CD14-positive monocyte (primary cell): ENCODE measurements around the gene MRPL47. TPM values are rescaled to one million over a fixed set of nuclear protein-coding genes. Genes with fewer than 3 reads are reported as not detected.

Experiments used
- DNase-seq, 3 donors: peaks; one replicate each; pipeline ENCODE4 v3.0.0-alpha.2; 2011 to 2022
- H2AFZ ChIP-seq: 2 replicates; pipeline ENCODE4 v1.6.0; 2012; ENCODE audit warnings: mild to moderate bottlenecking, low read depth, low read length, inconsistent platforms; ENCODE audit not compliant: insufficient read depth, poor library complexity, severe bottlenecking
- H3K27ac ChIP-seq, 2 donors: 1 replicate in 1 of 2; 2 replicates in 1 of 2; pipeline ENCODE4 v1.5.1; 2012 to 2013; ENCODE audit warnings: low read length in 2 of 2, control low read depth in 1 of 2, inconsistent platforms in 1 of 2, low read depth in 1 of 2, mild to moderate bottlenecking in 1 of 2
- H3K27me3 ChIP-seq, 2 donors: one replicate each; pipeline versions ENCODE4 v1.6.0 to v1.6.1; 2011 to 2013; ENCODE audit warnings: low read length in 2 of 2; ENCODE audit not compliant: control insufficient read depth in 2 of 2, insufficient read depth in 2 of 2
- H3K36me3 ChIP-seq, 2 donors: replicated peaks in 1 of 2; 1 replicate in 1 of 2; 2 replicates in 1 of 2; pipeline versions ENCODE4 v1.5.1 to v1.6.1; 2012 to 2013; ENCODE audit warnings: low read length in 2 of 2, control low read depth in 1 of 2, inconsistent platforms in 1 of 2, mild to moderate bottlenecking in 1 of 2; ENCODE audit not compliant: insufficient read depth in 2 of 2, control insufficient read depth in 1 of 2
- H3K4me1 ChIP-seq, 2 donors: 1 replicate in 1 of 2; 2 replicates in 1 of 2; pipeline versions ENCODE4 v1.5.1 to v1.6.1; 2012 to 2013; ENCODE audit warnings: low read length in 2 of 2, control low read depth in 1 of 2, inconsistent platforms in 1 of 2, mild to moderate bottlenecking in 1 of 2, moderate library complexity in 1 of 2; ENCODE audit not compliant: insufficient read depth in 2 of 2, control insufficient read depth in 1 of 2
- H3K4me2 ChIP-seq: replicated peaks from 2 replicates; pipeline ENCODE3; 2012; ENCODE audit warnings: low read length, moderate library complexity, mild to moderate bottlenecking; ENCODE audit not compliant: poor library complexity, severe bottlenecking; ENCODE audit errors: extremely low read depth
- H3K4me3 ChIP-seq, 3 experiments: fragments of 200-600 bp in 1 of 3; sonication (generic) in 1 of 3; replicated peaks in 1 of 3; 1 replicate in 2 of 3; 2 replicates in 1 of 3; pipeline ENCODE4 v1.5.1; 2011 to 2013; ENCODE audit warnings: low read length in 3 of 3, mild to moderate bottlenecking in 3 of 3, control low read depth in 2 of 3, low read depth in 2 of 3, inconsistent platforms in 1 of 3, moderate library complexity in 1 of 3
- H3K79me2 ChIP-seq: 2 replicates; pipeline ENCODE4 v1.6.0; 2012; ENCODE audit warnings: mild to moderate bottlenecking, control low read depth, inconsistent platforms, low read length, moderate library complexity; ENCODE audit not compliant: insufficient read depth
- H3K9ac ChIP-seq: 2 replicates; pipeline ENCODE4 v1.6.0; 2017; ENCODE audit warnings: low read length, mild to moderate bottlenecking; ENCODE audit not compliant: insufficient read depth, poor library complexity, severe bottlenecking
- H3K9me3 ChIP-seq, 2 donors: replicated peaks in 1 of 2; 1 replicate in 1 of 2; 2 replicates in 1 of 2; pipeline versions ENCODE4 v1.5.1 to v1.6.1; 2012 to 2013; ENCODE audit warnings: low read length in 2 of 2, control low read depth in 1 of 2; ENCODE audit not compliant: control insufficient read depth in 1 of 2, insufficient read depth in 1 of 2
- H4K20me1 ChIP-seq: 2 replicates; pipeline ENCODE4 v1.6.0; 2012; ENCODE audit warnings: mild to moderate bottlenecking, low read length, control low read depth, moderate library complexity; ENCODE audit not compliant: insufficient read depth
- H3K27ac Mint-ChIP-seq, 7 donors: one replicate each; pipeline ENCODE4 v1.8.0; 2020; ENCODE audit warnings: mild to moderate bottlenecking in 7 of 7, mixed read lengths in 7 of 7, moderate library complexity in 6 of 7, inconsistent platforms in 2 of 7
- H3K27me3 Mint-ChIP-seq, 3 donors: one replicate each; pipeline ENCODE4 v1.8.0; 2021 to 2022; ENCODE audit warnings: low read depth in 3 of 3, mild to moderate bottlenecking in 3 of 3, mixed read lengths in 3 of 3, moderate library complexity in 3 of 3, inconsistent platforms in 1 of 3
- H3K36me3 Mint-ChIP-seq, 2 donors: one replicate each; pipeline ENCODE4 v1.8.0; 2020; ENCODE audit warnings: mixed read lengths in 2 of 2, inconsistent platforms in 1 of 2, mild to moderate bottlenecking in 1 of 2
- H3K4me1 Mint-ChIP-seq: one replicate; pipeline ENCODE4 v1.8.0; 2020; ENCODE audit warnings: mild to moderate bottlenecking, mixed read lengths
- H3K4me3 Mint-ChIP-seq, 2 donors: one replicate each; pipeline ENCODE4 v1.8.0; 2020; ENCODE audit warnings: mild to moderate bottlenecking in 2 of 2, mixed read lengths in 2 of 2, moderate library complexity in 1 of 2
- H3K9me3 Mint-ChIP-seq, 7 donors: one replicate each; pipeline ENCODE4 v1.8.0; 2020 to 2022; ENCODE audit warnings: mixed read lengths in 7 of 7, mild to moderate bottlenecking in 6 of 7, moderate library complexity in 6 of 7, inconsistent platforms in 2 of 7
- CTCF ChIP-seq: fragments of 200-600 bp; IDR thresholded peaks from one replicate; pipeline ENCODE4 v1.8.0; 2022; ENCODE audit warnings: antibody characterized with exemption, mild to moderate bottlenecking
- WGBS: methylation state at CpG from one replicate; pipeline ENCODE4 v1.1.5; 2013; ENCODE audit warnings: missing lambda C conversion rate; ENCODE audit not compliant: insufficient coverage; 5-methylcytosine and 5-hydroxymethylcytosine counted together
- intact Hi-C, 2 donors: fragments of 100-400 bp; cut with micrococcal nuclease; formaldehyde crosslinking; loops; one replicate each; pipeline versions ENCODE4 v1.15.0 to v1.15.1; 2023
- polyA plus RNA-seq, 3 donors: library from polyadenylated mRNA; depleted of rRNA in 1 of 3; unstranded in 2 of 3; stranded (reverse) in 1 of 3; fragments of 300-500 nt in 2 of 3; fragments of >200 nt in 1 of 3; fragmentation: Illumina TruSeq in 2 of 3; gene quantifications; 1 replicate in 2 of 3; 2 replicates in 1 of 3; pipeline ENCODE4 v1.2.3, GENCODE V29; 2012 to 2021

MRPL47 gene
- polyA plus RNA-seq, 3 donors: 10.3 to 46.4 (median 44.3) TPM

GRCh38 chr3:179590669-179591068 is 13.8 kb downstream of the MRPL47 start:
- H3K4me3 Mint-ChIP-seq: no peak overlapping the region
- no peaks in the 10 kb centered on the region for H3K79me2 ChIP-seq
- no peak overlapping the region for H3K9ac ChIP-seq
- DNase-seq: no peak
- H3K27me3 Mint-ChIP-seq: no peaks in the 10 kb centered on the region
- H3K4me1 Mint-ChIP-seq: no peaks in the 10 kb centered on the region
- no peaks in the 10 kb centered on the region for H3K9me3 Mint-ChIP-seq
- no peak overlapping the region for H3K4me3 ChIP-seq
- peak overlapping the region in 1 of 7 donors; percentile 26 for H3K27ac Mint-ChIP-seq
- H3K36me3 ChIP-seq: peaks cover 91 to 100% of the 10 kb centered on the region in 2 donors
- H3K27me3 ChIP-seq: no peaks in the 10 kb centered on the region
- H4K20me1 ChIP-seq: no peaks in the 10 kb centered on the region
- no peaks in the 10 kb centered on the region for H3K4me1 ChIP-seq
- intact Hi-C loops: no loop called here
- H3K4me2 ChIP-seq: no peak overlapping the region
- TF ChIP-seq CTCF: no peak
- H2AFZ ChIP-seq: no peak overlapping the region
- H3K27ac ChIP-seq: no peak overlapping the region
- H3K9me3 ChIP-seq: no peaks in the 10 kb centered on the region
- peaks cover 69 to 89% of the 10 kb centered on the region in 2 donors for H3K36me3 Mint-ChIP-seq
- WGBS: 100% methylated on average over 1 of the region's 2 CpGs

- TF ChIP-seq CTCF: no peak
- Mint-ChIP-seq H3K27ac (no peak overlapping the region), H3K4me3 (no peak overlapping the region), H3K4me1 (no peaks in the 10 kb centered on the region), H3K27me3 (no peaks in the 10 kb centered on the region), H3K36me3 (peaks cover 64 to 88% of the 10 kb centered on the region in 2 donors), H3K9me3 (no peaks in the 10 kb centered on the region)
- H3K79me2 ChIP-seq: no peaks in the 10 kb centered on the region
- no peak overlapping the region for H2AFZ ChIP-seq
- intact Hi-C loops: no loop called here
- no peaks in the 10 kb centered on the region for H3K27me3 ChIP-seq
- H4K20me1 ChIP-seq: no peaks in the 10 kb centered on the region
- no peak overlapping the region for H3K9ac ChIP-seq
- H3K4me1 ChIP-seq: no peaks in the 10 kb centered on the region
- H3K4me3 ChIP-seq: no peak overlapping the region
- H3K36me3 ChIP-seq: peaks cover 92 to 100% of the 10 kb centered on the region in 2 donors
- no peak for DNase-seq
- no peak overlapping the region for H3K4me2 ChIP-seq
- no peak overlapping the region for H3K27ac ChIP-seq
- no peaks in the 10 kb centered on the region for H3K9me3 ChIP-seq
Observed at GRCh38 chr3:179589143-179589542, 15.3 kb downstream of the MRPL47 start.
